Central memory CD4-positive, alpha-beta T cell (primary cell): ENCODE results near the gene IFTAP.
A peak's percentile ranks its signal among the peaks of the same experiment; 100 is the strongest.
"Not testable (repeated sequence)": the region's sequence is repeated elsewhere in the genome, so short reads cannot be mapped to it uniquely, and the experiment has no call there.

Experiments used
- DNase-seq: peaks from one replicate; pipeline ENCODE4 v3.0.0; 2022
- total RNA-seq, 3 experiments: gene quantifications; one replicate each; lab custom pipeline; 2026; lab: John Stamatoyannopoulos, UW

IFTAP gene, protein sequence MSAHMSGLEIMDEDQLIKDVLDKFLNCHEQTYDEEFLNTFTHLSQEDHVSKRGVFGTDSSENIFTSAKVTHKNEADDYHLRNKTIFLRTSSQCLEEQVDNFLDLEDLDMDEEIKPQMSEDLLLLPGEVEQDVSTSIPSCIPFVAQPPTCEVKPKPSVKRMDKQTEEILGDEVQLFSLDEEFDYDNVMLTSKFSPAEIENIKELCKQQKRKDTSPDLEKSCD
- 0.58 to 1.2 (median 0.71) reads per million in 3 experiments for total RNA-seq

- DNase-seq, result peak; percentile 12
Observed at GRCh38 chr11:36594316-36594989, at the start of gene IFTAP. IFTAP (plus strand) TSS chr11:36594502; CDS start chr11:36610104, 15,602 bp downstream.

DNA sequence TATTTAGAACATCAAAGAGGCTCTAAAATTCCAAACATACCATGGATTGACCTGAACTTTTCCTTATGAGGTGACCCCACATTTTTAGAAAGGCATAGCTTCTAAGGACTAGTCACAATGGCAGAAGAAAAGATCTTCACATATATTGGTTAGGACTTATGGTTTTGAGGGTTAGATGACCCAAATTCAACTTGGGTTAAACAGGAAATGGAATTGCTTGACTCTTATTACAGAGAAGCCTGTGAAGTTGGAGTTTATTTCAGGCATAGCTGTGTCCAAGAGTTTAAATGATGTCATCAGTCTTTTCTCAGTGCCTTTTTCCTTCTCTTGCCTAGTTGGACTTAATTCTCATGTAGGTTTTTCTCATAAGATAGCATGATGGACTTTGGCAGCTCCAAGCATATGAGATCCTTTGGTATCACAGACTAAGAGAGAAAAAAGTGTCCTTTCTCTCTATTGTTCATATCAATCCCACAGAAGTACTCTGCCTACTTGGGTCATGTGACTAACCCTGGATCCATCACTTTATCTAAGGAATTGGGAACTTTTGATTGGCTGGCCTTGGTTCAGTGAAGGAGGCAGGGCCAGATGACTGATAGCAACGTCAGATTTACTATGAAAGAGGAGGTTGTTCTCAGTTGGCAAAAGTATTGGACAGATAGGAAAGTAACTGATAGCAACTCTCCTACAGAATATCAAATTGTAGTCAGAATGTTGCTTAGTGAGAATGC lies 43.8 kb upstream of the IFTAP start:
- no peak for DNase-seq

DNA sequence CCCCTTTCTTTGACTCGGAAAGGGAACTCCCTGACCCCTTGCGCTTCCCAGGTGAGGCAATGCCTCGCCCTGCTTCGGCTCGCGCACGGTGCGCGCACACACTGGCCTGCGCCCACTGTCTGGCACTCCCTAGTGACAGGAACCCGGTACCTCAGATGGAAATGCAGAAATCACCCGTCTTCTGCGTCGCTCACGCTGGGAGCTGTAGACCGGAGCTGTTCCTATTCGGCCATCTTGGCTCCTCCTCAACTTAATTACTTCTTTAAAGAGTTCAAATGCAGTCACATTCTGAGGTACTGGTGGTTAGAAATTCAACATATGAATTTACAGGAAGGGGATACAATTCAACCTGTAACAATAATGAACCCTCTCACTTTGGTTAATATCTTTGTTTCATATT lies 36.9 kb upstream of the IFTAP start:
- not testable (repeated sequence) for DNase-seq

DNA sequence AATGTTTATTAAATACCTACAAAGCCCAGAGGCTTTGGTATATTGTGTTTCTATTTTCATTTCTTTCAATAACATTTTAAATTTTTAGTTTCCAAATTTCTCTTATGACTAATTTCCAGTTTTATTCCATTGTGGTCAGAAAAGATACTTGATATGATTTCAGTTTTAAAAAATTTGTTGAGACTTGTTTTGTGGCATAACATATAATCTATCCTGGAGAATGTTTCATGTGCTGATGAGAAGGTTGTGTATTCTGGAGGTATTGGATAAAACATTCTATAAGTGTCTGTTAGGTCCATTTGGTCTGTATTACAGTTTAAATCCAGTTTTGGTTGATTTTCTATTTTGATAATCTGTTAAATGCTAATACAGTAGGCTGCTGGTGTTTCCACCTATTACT lies 36.3 kb upstream of the IFTAP start:
- DNase-seq, result no peak

- DNase-seq, result peak; percentile 24
Observed at GRCh38 chr11:36558571-36559413, 35.5 kb upstream of the IFTAP start.

- DNase-seq, result peak; percentile 24
Observed at GRCh38 chr11:36564376-36565030, 29.8 kb upstream of the IFTAP start.

GRCh38 chr11:36565031-36565610 lies 29.2 kb upstream of the IFTAP start:
- DNase-seq, result no peak

DNA sequence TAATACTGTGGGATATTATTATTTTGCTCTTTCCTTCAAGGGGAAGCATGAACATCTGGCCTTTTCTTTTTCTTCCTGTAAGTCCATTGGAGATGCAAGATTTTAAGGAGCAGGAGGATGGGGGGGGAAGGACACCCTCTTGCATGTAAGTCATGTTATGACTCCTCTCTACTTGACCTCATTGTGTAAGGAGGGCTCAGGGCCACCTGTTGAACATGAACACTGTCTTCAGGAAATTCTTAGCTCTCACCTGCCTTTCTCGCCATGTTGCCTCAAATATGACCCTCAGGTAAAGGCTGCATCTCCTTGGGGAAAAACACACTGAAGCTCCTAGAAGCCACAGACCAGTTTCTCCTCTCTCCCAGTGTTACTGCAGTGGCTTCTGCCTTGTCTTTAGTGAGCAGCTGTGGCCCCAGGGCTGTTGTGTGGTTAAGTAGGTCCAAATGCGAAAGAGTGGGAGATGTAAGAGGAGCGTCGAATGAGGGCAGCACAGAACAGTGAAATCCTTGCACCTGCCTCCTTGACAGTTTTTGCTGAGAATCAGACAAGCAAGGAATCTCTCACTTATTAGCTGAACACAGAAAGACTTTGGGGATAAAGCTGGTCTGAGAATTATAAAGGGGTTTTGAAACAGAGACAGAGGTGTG lies 27.8 kb upstream of the IFTAP start:
- no peak for DNase-seq

DNA sequence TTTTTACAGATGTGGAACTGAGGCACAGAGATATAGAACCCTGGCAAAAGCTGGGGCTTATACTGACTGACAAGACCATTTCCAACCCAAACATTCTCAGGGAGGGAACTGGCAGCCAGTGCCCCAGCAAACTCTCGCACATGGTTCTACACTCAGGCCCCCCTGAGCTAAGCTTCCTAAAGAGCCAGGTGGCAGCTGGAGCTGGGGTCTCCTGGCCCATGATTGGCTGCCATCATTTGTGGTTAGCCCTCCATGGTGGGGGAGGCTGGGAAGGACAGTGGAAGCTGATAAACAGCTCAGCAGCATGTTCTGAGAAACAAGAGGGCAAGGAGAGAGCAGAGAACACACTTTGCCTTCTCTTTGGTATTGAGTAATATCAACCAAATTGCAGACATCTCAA lies 26.6 kb upstream of the IFTAP start, which contains the start of gene RAG1:
TSS of gene RAG1 (plus strand) at position 314 of the 400 bp plus-strand sequence. CDS start 5,298 bp downstream, outside the sequence.
- DNase-seq, result no peak

GRCh38 chr11:36569095-36569494 lies 25.2 kb upstream of the IFTAP start:
- no peak for DNase-seq

DNA sequence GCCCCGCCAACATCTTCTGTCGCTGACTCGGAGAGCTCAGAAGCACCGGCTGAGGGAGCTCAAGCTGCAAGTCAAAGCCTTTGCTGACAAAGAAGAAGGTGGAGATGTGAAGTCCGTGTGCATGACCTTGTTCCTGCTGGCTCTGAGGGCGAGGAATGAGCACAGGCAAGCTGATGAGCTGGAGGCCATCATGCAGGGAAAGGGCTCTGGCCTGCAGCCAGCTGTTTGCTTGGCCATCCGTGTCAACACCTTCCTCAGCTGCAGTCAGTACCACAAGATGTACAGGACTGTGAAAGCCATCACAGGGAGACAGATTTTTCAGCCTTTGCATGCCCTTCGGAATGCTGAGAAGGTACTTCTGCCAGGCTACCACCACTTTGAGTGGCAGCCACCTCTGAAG lies 19.8 kb upstream of the IFTAP start:
- DNase-seq, result no peak

DNA sequence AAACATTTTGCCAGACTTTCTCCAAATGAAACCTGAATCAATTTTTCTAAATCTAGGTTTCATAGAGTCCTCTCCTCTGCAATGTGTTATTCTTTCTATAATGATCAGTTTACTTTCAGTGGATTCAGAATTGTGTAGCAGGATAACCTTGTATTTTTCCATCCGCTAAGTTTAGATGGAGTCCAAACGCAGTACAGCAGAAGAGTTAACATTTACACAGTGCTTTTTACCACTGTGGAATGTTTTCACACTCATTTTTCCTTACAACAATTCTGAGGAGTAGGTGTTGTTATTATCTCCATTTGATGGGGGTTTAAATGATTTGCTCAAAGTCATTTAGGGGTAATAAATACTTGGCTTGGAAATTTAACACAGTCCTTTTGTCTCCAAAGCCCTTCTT lies 16.9 kb upstream of the IFTAP start:
- no peak for DNase-seq

DNA sequence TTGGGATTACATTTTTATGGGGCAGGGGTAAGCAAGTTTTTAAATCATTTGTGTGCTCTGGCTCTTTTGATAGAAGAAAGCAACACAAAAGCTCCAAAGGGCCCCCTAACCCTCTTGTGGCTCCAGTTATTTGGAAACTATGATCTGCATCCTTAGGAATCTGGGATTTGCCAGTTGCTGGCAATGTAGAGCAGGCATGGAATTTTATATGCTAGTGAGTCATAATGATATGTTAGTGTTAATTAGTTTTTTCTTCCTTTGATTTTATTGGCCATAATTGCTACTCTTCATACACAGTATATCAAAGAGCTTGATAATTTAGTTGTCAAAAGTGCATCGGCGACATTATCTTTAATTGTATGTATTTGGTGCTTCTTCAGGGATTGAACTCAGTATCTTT lies 16.4 kb upstream of the IFTAP start:
- DNase-seq, result no peak

DNA sequence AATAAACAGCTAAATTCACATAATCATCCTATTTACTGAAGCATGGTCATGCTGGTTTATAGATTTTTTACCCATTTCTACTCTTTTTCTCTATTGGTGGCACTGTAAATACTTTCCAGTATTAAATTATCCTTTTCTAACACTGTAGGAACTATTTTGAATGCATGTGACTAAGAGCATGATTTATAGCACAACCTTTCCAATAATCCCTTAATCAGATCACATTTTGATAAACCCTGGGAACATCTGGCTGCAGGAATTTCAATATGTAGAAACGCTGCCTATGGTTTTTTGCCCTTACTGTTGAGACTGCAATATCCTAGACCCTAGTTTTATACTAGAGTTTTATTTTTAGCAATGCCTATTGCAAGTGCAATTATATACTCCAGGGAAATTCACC lies 15.8 kb upstream of the IFTAP start:
- DNase-seq, result no peak

GRCh38 chr11:36581536-36581935 lies 12.8 kb upstream of the IFTAP start:
- DNase-seq, result no peak

DNA sequence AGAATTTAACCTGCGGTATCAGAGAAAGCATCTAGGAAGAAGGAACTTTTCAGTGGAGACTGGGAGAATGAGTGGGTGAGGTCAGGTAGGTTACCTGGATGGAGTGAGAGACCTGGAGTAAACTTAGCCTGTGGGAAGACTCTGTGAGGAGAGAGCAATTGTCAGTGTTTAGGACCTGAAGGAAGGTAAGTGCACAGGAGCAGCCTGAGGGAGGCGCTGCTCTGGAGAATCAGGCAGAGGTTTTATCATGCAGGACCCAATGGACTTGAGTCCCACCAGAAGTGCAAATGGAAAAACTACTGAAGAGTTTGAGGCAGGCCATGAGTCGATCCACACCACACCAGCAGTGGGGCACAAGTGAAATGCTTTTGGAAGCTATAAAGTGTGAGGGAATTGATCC lies 10.6 kb upstream of the IFTAP start:
- DNase-seq, result no peak

DNA sequence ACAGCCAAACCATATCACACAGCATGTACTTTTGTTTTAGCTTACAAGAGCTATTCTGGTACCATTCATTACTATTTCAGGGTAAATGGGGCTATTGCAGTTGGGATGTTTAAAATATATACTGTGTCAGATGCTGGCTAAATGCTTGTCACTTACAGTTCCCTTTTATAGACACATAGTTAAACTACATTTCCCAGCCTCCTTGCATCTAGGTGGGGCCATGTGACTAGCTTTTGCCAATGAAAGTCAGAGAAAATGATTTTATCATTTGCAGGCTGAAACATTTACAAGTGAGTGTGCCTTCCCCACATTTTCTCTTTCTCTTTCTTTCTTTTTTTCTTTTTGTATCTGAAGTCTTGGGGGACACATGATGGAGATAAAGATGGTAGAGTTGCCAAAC lies 7.8 kb upstream of the IFTAP start:
- DNase-seq, result no peak

DNA sequence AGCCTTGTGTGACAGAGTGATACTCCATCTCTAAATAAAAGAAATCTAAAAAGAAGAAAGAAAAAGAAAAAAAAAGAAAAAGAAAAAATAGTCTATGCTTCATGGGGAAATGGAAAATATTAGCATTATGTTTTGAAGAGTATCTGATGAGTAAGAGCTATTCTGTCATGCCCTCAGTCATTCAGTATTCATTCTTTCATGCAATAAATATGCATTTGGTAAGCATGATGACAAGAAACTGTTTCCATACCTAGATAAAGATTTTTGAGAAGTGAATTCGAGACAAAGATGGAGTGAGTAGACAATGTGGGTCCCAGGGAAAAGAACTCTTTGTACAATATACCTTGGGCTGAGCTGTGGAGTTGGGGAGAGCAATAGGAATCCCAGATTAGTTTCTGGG lies 6.2 kb upstream of the IFTAP start:
- DNase-seq, result no peak

- DNase-seq, result no peak
Observed at GRCh38 chr11:36590513-36590912, 3.8 kb upstream of the IFTAP start.

DNA sequence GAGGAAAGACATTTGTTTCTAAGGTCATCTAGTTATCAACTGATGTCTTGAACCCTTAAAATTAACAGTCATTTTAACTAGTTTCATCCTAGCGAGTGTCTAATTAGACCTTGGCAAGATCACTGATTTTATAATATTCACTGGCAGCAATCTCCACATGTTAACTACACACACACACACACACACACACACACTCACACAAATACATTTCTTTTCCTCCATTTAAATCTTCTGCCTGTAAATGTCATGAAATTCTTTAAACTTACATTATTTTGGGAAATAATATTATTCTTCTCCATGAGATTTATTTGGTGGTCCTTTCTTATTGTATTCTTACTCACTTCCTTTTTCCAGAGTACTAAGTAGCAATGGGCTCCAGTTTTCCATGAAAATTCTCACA lies 2.9 kb upstream of the IFTAP start:
- no peak for DNase-seq

DNA sequence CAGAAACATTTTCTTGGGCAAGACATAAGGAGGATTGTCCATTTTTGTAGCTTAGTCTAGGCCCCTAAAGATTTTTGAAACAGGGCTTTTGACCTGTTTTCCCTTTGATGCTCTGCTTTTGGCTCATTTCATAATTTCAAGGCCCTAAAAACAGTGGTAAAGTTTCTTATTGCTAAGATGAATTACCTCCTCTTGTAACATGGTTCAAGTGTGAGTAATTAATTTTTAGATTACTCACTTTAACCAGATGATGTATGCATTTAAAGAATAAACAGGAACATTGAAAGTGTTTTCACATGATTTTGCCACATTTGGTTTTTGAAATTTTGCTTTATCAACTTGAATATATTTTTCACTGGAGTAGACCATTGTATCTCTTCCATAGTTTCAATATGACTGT lies 2.6 kb downstream of the IFTAP start:
- no peak for DNase-seq
